Raji (cell line): Measurements from ENCODE around the gene RPS21.

ENCODE experiments used
- POLR2A ChIP-seq: IDR thresholded peaks from 2 replicates; pipeline ENCODE4 v1.6.1; 2011; ENCODE audit warnings: low read depth, low read length, control low read depth; ENCODE audit not compliant: insufficient read depth

Gene RPS21

DNA sequence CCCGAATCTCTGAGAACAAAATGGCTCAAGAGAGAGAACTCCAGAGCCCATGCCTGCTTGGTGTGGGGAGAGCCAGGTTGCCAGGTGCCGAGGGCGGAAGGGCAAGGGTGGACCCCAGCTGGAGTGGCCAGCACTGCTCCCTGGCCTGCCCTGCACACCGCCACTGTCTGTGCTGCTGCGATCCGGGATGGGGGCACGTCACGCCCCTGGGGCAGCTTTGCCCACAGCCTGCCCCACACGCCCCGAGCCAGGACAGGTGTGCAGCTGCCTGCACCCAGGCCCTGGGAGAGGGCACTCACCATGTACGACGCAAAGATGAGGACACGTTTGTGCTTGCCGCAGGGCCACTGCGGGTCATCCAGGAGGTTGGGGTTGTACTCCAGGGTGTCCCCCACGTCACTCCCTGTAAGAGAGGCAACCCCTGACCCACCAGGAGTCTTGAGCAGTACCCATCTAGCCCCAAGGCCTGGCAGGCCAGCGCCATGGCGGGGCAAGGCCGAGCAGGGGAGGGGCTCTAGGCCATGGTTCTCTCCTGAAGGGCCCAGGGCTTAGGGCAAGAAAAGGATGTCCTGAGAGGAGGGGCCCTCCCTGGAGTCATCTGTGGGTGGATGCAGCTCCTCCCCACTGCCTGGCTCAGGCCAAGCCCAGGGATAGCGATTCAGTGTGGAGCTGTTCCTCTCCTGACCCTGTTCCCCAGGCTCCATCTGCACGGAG lies 5.9 kb downstream of the RPS21 start:
- TF ChIP-seq POLR2A = no peak

DNA sequence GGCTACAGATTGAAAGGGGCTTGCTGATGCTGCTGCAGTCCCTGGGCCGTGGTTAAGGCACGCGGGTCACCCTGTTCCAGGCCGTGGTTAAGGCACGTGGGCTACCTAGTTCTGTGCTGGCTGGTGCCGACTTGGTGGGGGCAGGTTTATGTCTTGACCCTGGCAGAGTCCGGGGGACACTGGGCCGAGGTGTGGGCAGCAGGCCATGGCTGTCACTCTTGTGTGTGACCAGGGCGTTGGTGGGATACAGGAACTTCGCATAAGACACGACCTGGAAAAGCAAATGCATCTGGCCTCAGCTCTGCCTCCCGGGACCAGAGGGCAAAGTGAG lies 6.4 kb downstream of the RPS21 start:
- TF ChIP-seq POLR2A = no peak

DNA sequence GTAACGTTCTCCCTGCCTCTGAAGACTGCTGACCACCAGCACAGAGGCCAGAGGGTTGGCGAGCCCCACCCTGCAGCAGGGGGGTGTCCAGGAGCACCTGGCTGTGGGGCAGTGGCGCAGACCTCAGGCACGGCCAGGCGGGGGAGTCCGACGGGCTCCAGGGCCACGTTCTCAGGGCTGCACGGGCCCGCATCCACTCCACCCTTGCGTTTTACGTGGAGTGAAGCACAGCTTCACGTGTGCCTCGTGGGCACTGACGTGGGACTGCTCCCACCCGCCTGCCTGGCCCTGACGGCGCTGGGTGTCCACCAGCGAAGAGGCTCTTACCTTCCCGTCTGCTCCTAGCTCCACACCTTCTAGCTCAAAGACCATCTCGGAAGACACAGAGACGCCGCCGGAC lies 6.9 kb downstream of the RPS21 start:
- no peak for TF ChIP-seq POLR2A

DNA sequence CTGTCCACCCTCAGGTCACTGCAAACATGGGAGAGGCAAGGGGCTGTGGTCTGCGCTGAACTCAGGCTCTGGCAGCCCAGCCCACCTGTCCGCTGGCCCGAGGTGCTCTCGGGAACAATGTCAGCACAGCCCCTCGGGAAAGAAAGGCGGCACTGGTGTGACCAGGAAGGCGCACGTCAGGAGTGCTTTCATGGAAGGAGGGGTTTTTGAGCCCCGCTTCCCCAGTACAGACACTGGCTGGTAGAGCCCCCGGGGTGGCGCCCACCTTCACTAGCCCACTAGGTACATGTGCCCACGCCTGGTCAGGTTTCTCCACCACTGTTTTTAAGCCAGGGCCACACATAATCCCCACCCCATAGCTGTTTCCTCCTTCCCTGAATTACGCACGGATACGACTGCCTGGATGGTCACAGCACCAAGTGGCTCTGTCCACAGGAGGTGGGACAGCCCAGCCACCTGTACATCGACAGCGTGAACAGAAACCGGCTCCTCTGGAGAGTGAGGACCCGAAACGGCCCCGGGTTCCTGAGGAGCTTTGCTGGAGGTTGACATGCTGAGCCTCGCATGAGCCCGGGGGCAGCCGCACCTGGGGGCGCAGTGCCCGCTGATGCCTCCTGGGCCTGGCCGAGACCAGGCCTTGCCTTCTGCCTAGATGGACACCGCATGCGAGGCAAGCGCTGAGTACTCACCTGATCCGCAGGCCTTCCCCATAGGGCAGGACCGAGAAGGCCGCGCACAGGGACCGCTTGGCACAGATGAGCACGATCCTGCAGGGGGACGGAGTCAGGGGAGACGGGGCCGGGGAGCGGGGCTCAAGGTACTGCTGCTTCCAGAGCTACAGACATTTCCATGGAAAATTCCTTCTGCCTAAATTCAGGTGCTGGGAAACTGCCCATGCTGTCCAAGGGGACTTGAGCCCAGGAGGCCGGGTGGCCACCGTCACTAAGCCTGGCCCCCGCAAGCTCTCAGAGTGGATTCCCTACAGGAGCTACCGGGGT lies 7.6 kb downstream of the RPS21 start:
- TF ChIP-seq POLR2A = no peak

DNA sequence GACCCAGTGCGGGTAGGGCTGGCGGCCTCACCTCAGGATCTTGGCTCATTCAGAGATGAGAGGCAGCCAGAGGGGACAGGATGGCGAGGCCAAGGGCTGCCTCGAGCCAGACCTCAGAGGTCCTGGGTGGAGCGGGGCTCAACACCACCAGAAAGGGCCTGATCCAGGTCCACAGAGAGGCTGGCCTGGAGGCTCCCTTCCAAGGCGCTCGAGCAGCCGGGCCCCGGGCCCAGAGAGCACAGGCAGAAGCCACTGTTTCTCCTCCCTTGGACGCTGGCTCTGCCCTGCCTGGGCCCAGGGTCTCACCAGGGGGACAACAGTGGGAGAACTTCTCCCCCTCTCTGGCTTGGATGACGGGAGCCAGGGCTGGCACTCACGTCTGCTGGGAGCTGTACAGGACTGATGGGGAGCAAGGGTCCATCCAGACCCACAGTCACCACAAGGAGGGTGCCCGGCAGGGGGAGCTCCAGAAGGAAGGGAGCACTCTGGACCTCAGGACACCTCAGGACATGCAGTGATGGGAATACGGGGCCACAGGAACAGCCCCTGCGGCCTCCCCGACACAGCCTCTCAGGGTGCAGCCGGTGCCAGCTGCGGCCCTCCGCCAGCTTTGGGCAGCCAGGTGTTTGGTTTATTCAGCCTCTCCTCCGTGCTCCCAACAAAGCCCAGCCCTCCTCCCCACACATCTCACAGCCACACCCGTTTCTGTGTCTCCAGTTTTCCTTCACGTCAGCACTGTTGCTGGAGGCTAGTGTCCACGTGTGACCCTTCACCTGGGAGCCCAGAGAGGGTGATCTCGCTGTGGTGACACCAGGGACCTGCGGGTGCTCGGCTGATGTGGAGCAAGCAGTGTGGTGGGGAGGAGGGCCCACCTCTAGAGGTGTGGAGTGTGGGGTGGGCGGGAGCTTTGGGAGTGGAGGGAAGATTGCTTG lies 8.7 kb downstream of the RPS21 start:
- no peak for TF ChIP-seq POLR2A

DNA sequence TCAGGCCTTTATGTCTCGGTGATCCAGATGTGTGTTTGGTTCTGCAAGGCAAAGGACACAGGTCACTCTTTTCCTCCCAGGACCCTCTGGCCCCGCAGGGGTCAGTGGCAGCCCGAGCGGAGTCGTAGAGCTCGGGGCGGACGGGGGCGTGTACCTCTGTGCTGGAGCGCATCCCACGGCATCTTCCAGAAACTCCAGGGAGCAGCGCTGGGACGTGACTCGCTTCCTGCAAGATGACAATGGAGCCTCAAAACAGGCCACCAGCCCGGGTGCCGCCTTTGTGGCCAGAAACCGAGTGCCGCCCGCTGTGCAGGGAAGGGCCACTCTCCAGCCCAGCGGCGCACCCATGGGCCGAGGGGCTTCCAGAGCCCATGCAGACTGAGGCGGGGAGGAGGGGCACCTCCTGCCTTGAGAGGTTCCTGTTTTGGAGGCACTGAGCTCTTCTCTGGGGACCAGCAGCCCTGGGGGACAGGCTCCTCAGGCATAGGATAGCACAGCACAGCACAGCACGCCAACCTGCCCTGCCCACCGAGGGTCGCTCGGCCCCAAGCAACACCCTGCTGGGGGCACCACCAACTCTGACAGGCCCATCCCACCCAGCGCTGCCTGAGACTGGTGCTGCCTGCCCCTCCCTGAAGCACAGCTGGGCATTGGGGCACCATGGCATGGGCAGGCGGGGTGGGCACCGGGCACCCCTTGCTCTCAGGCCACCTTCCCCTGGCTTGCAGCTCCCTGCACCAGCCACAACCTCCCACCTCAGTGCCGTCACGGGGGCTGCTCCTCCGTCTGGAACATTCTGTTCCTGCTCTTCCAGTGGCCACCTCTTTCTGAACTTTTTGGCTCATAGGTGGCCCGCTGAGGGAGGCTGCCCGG lies 9.7 kb downstream of the RPS21 start:
- no peak for TF ChIP-seq POLR2A

DNA sequence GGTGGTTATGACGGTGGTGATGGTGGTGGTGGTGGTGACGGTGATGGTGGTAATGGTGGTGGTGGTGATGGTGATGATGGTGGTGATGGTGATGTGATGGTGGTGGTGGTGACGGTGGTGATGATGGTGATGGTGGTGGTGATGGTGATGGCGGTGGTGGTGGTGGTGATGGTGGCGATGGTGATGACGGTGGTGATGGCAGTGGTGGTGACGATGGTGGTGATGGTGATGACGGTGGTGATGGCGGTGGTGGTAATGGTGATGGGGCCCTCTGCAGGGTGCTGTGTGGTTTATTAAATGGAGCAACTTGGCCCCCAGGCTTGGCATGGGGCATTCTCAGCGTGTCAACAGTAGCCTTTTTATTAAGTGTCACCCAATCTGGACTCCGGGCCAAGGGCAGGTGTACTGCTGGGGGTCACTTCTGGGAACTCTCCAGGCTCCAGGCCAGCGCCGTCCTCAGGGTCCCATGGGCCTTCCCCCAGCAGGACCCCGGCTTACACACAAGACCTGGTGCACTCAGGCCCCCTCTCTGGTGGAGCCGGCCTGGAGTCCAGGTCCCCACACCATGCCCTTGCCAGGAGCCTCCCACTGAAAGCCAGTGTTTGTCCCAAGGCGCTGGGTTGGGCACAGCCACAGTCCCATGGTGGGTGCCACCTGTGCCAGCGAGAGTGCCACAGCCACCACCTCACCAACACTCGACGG lies 11.4 kb downstream of the RPS21 start:
- no peak for TF ChIP-seq POLR2A

DNA sequence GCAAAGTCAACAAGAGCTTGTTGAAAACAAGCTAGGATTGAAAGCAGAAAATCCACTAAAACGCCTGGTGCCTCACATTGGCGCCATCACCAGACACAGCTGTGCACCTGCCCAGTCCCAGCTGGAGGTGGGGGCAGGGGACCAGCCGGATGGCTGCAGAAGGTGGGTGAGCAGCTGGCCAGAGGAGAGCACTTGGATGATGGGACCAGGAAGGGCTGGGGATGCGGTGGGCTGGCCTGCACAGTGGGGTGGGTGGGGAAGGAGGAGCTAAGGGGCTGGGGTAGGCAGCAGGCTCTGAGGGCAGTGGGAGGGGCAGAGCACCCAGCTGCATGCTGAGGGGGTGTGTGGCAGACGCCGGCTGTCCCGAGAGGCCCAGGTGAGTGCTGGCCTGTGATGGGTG lies 13.1 kb downstream of the RPS21 start:
- no peak for TF ChIP-seq POLR2A

DNA sequence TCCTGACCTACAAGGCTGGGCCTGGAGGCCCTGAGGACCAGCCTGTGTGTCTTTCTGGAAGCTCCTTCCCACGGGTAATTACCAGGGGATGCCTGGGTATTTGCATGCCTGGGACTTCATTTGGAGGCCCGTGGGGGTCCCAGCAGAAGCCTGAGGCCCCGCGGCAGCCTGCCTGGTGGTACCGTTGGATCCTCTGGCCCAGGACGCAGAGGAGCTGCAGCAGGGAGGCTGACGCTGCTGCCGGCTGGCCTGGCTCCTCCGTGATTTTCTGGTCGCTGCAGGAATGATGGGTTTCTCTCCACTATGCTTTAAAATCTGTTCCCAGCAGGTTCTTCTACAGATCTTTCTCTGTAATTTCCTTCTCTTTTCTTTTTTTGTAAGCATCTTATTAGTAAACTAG lies 13.6 kb downstream of the RPS21 start:
- TF ChIP-seq POLR2A = no peak

DNA sequence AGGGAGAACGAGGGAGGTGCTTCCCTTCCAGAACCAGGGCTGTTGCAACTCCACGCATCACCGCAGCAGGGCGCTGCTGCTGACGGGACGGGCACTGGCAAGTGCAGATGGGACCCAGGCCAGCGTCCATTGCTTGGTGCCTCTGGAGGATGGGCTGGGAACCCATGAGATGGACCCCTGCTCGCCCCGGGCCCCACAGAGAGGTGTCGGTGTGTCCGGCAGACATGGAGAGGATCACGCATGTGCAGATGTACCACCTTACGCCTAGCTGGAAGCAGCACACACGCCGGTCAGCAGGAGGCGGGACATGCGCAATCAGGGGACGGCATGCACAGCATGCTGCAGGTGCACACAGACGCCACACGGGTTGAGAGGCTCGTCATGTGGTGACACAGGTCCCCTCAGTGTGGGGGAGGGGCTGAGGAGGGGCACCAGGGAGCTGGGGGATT lies 14.5 kb downstream of the RPS21 start:
- TF ChIP-seq POLR2A = no peak

DNA sequence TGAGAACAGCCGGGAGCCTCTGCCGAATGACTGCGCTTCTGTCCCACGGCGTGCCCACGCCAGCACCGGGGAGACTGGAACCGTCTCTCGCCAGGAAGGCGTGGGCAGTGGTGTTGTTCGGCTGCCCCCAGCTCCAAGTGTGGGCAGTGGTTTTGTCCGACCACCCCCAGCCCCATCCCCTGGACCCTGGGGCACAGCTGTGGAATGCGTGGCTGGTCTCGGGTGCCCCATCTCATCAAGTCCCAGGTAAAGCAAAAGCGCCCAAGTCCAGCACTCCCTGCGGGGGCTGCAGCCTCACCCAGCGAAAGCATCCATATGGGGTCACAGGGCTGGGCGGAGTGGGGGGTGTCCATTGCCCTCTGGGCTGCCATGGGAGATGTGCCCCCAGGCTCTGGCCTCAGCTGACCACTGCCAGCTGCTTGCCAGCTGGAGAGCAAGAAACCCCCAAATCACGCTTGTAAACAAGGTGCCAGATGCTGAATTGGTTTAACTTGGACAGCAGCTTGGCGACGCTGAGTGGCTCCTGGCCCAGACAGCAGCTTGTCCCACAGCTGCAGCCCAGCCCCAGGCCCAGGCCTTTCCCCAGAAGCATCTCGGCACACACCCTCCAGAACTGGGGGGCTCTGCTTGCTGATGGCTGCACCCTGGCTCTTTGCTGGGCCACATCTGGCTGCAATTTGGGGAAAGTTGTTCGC lies 15.7 kb downstream of the RPS21 start:
- no peak for TF ChIP-seq POLR2A

DNA sequence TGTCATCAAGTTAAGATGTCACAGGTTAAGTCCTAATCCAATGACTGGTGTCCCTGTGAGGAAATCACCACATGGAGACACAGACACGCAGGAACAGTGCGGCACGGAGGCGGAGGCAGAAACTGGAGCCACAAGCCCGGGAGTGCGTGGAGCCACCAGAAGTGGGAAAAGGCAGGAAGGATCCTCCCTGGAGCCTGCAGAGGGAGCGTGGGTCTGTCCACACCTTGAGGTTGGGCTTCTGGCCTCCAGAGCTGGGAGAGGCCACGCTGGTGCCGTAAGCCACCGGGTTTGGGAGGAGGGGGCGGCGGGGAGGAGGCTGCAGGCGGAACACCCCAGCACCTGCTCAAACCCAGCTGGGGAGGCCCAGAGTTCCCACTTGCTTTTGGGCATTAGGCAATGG lies 16.4 kb downstream of the RPS21 start:
- no peak for TF ChIP-seq POLR2A

DNA sequence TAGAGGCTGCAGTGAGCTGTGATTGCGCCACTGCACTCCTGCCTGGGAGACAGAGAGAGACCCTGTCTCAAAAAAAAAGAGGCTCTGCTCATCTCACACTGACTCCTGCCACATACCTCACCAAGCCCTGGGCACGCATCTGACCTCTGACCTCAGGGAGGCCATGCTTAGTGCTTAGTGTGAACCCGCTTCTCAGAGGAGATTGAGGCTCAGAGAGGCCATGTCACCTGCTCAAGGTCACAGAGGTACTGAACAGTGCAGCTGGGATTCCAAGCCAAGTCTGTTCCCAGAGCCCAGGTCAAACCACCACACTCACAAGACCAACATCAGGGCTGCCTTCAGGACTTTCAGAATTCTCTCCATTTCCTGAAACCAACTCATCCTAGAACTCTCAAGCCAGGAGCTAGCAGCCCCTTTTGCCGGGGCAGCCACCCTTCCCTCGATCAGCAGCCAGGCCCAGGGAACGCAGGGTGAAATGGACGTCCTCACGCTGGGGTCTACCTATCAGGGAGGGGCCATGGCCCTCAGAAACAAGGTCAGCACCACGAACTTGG lies 17.3 kb downstream of the RPS21 start:
- TF ChIP-seq POLR2A = no peak
